GM12801 (cell line): Measurements from ENCODE around the gene DNAI2.

Source experiments
- TF ChIP-seq, protein P1 (sequence below): IDR thresholded peaks from one replicate; pipeline ENCODE4 v1.5.1; 2011; ENCODE audit warnings: control low read depth; ENCODE audit not compliant: insufficient read length; ENCODE audit errors: extremely low read depth

Gene DNAI2

DNA sequence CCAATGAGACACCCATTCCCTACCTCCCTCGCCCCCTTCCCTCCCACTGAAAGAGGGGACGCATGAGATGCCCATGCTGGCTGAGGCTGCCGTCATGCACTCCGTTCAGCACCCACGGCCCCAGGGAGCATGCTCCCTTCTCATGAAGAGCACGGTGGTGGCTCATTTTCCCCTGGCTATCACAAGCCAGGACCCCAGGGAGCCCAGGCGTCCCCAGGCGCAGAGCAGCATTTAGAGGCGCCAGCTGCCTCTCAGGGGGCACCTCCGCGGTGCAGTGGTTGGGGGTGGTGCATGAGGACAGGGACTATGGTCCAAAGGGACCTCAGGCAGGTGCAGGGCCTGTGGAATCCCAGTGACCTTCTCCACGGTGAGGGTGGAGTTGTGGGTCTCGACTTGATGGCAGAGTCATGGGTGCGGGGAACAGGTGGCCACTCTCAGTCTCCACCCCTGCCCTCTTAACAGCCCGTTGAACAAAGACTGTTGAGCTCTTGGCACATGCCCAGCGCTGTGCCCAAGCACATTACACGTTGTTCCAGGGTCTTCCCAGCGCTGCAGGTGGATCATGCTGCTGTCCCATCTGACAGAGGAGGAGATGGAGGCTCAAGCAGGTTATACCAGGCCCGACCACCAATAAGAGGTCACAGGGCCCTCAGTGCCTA is 65.6 kb downstream of the DNAI2 start:
- TF ChIP-seq, protein P1, sequence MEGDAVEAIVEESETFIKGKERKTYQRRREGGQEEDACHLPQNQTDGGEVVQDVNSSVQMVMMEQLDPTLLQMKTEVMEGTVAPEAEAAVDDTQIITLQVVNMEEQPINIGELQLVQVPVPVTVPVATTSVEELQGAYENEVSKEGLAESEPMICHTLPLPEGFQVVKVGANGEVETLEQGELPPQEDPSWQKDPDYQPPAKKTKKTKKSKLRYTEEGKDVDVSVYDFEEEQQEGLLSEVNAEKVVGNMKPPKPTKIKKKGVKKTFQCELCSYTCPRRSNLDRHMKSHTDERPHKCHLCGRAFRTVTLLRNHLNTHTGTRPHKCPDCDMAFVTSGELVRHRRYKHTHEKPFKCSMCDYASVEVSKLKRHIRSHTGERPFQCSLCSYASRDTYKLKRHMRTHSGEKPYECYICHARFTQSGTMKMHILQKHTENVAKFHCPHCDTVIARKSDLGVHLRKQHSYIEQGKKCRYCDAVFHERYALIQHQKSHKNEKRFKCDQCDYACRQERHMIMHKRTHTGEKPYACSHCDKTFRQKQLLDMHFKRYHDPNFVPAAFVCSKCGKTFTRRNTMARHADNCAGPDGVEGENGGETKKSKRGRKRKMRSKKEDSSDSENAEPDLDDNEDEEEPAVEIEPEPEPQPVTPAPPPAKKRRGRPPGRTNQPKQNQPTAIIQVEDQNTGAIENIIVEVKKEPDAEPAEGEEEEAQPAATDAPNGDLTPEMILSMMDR = no peak

DNA sequence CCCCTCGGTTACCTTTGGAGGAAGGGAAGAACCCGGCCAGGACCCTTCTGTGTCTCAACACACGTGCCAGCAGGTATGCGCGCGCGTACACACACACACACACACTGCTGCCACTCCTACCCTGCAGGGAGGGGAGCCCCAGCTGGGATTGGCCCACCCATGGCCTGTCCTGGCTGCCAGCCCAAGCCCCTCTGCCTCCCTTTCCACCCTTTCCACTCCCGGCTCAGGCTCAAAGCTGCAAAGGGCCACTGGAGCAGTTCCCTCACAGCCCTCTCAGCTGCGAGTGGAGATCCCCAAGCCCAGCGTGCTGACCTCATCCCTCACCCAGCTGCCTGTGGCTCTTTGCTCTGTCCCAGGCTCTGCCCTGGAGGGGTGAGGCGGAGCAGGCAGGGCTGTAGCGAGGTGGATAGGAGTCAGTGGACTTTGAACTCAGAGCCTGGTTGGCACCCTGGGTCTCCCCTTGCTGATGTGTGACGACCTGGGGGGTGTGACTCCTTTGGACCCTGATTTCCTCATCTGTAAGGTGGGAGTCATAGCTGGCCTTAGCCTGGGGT is 66.5 kb downstream of the DNAI2 start:
- TF ChIP-seq, protein P1 = no peak

DNA sequence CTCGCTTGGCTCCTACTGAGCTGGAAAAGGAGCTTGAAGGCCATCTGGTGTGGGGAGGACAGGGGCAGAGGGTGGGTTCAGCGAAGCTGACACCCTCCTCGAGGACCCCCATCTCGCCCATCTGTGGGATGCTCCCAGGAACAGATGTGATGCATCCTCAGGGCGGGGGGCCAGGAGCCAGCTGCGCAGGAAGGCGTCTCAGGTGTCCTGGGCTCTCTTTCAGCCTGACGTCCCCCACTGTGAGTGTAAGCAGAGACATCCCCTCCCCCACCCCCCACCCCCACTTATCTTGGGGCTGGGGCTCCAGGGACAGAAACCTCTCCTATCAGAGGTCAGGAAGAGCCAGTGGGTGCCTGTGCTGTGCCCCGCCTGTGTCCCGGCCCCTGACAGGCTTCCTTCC is 68.2 kb downstream of the DNAI2 start:
- TF ChIP-seq, protein P1 = no peak

DNA sequence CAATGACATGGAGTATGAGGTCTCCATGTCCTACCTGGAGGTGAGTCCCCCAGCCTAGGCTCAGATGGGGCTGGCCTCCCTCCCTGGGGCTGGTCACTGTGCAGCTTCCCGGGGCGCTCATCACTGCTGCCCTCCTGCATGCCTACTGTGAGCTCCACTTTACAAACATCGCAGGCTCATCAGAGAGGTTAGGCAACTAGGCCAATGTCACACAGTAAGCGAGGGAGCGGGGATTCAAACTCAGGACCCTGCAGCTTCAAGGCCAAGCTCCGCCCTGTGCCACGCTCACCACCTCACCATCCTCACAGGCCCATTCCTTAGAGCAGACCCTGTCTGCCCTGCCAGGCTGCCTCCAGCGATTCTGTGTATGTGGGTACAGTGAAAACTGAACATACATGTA is 69.1 kb downstream of the DNAI2 start:
- TF ChIP-seq, protein P1 = no peak

DNA sequence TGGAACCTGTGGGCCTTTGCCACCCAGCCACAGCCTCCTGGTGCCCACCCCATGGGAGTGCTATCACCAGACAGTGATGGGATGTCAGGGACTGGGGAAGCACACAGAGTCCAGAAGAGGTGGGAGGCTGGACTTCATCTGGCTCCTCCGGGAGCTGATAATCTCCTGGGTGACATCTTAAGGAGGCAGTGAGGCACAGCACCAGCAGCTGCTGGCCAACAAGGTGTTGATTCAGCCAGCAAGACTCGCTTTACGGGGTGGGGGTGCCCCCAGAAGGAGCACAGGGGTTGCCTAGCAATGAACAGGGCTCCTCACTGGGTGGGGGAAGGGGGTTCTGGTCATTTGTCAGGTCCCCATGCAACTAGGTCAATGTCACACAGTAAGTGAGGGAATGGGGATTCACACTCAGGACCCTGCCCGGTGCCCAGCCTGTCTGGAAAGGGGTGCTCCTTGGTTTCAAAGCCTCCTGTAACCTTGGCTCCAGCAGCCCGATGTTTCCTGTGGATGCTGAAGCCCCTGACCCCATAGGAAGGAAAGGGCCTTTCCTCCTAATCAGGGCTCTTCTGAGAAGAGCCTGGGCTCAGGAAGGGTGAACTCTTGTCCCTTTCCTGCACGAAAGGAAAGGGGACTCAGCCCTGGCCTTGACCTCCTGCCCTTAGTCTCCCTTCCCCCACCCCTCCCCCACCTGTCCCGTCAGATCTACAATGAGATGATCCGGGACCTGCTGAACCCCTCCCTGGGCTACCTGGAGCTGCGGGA is 69.7 kb downstream of the DNAI2 start:
- TF ChIP-seq, protein P1 = no peak

DNA sequence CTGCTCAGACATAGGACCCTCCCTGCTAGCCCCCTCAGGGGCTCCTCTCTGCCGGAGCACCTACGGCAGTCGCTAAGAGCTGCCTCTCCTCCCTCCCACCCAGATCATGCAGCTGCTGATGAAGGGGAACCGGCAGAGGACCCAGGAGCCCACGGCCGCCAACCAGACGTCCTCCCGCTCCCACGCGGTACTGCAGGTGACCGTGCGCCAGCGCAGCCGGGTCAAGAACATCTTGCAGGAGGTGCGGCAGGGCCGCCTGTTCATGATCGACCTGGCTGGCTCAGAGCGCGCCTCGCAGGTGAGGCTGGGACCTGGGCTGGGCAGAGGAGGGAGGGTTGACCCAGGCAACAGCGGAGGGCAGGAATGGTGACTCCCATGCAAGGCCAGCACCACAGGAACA is 70.6 kb downstream of the DNAI2 start:
- TF ChIP-seq, protein P1 = no peak

DNA sequence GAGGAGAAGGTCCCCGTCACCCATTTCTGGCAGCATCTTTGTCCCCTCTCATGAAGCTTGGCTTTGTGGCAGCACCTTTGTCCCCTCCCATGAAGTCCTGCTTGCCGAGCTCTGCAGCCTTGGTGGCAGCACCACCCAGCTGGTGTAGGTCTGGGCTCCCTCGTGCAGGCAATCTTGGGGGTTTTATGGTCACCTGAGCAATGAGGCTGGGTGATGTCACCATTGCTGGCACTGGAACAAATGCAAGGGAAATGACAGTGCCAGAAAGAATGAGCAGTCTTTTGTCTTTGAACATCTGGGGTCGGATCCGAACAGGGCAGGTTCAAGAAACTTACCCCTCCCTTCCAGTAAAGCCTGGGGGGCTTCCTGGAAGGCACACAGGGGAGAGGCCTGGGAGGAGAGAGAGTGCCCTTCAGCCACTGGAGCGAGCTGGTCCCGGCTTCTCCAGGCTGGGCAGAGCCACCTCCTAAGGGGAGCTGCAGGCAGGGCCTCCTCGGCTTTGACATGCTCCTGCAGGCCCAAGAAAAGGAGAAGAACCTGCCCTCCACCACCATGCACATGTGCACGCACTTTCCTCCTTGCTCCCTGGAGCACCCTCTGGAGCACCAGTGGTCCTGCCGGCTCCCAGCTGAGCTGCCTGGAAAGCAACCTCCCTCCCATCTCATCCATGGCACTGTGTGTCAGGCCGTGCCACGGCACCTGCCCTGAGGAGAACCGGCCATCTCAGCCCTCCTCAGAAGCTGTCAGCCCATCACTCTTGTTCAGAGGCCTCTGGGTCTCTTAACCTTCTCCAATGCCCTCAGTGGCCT is 71.6 kb downstream of the DNAI2 start:
- TF ChIP-seq, protein P1 = no peak
